GM12878 (cell line): ENCODE data around the gene CAMK2N2.

ENCODE experiments used
- E2F8 ChIP-seq: fragments of 450-650 bp; IDR thresholded peaks from 2 replicates; pipeline ENCODE4 v1.6.1; 2018; ENCODE audit warnings: mild to moderate bottlenecking, low read depth, moderate library complexity; ENCODE audit not compliant: partially characterized antibody
- HDAC2 ChIP-seq: fragments of 200-600 bp; sonication (generic); IDR thresholded peaks from 2 replicates; pipeline ENCODE4 v1.6.1; 2017
- PAX8 ChIP-seq: fragments of 450-650 bp; IDR thresholded peaks from 2 replicates; pipeline ENCODE4 v1.6.1; 2017; ENCODE audit warnings: mild to moderate bottlenecking, moderate library complexity
- POLR2A ChIP-seq: IDR thresholded peaks from 2 replicates; pipeline ENCODE4 v1.6.1; 2011; ENCODE audit warnings: low read depth, mild to moderate bottlenecking, low read length
- SRF ChIP-seq, 2 experiments: IDR thresholded peaks; 2 replicates each; pipeline ENCODE4 v1.6.1; 2011; ENCODE audit warnings: low read depth in 2 of 2, low read length in 2 of 2, mild to moderate bottlenecking in 1 of 2, moderate library complexity in 1 of 2
- TF ChIP-seq, protein P1 (sequence below), 3 experiments: IDR thresholded peaks in 2 of 3; conservative IDR thresholded peaks in 1 of 3; 2 replicates each; pipeline ENCODE4 v1.5.1; 2011; ENCODE audit warnings: low read depth in 3 of 3, low read length in 3 of 3, mild to moderate bottlenecking in 3 of 3, control low read depth in 2 of 3, moderate library complexity in 2 of 3, inconsistent platforms in 1 of 3, mixed read lengths in 1 of 3; ENCODE audit not compliant: control insufficient read depth in 2 of 3, insufficient read depth in 1 of 3; ENCODE audit errors: extremely low read depth in 1 of 3

DNA sequence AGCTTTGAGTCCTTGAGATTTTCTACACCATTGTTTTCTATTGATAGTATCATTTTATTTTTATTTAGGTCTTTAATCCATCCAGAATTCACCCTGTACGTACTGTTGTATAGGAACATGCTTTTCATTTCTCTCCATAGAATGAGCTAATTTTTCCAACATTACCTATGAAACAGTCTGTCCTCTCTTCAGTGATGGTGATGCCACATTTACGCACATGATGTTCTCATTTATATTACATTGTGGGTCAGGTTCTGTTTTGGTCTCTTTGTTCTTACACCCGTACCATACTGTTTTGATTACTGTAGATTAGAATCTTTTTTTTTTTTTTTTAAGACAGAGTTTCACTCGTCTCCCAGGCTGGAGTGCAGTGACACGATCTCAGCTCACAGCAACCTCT lies 49.6 kb downstream of the CAMK2N2 start:
- TF ChIP-seq, protein P1, sequence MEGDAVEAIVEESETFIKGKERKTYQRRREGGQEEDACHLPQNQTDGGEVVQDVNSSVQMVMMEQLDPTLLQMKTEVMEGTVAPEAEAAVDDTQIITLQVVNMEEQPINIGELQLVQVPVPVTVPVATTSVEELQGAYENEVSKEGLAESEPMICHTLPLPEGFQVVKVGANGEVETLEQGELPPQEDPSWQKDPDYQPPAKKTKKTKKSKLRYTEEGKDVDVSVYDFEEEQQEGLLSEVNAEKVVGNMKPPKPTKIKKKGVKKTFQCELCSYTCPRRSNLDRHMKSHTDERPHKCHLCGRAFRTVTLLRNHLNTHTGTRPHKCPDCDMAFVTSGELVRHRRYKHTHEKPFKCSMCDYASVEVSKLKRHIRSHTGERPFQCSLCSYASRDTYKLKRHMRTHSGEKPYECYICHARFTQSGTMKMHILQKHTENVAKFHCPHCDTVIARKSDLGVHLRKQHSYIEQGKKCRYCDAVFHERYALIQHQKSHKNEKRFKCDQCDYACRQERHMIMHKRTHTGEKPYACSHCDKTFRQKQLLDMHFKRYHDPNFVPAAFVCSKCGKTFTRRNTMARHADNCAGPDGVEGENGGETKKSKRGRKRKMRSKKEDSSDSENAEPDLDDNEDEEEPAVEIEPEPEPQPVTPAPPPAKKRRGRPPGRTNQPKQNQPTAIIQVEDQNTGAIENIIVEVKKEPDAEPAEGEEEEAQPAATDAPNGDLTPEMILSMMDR (IDR thresholded peaks at IDR 0.05 in 2 of 3, conservative IDR thresholded peaks at IDR 0.05 in 1 of 3; ENCODE audit: control insufficient read depth in 2 of 3, extremely low read depth in 1 of 3, insufficient read depth in 1 of 3, low read depth in 3 of 3, low read length in 3 of 3) = no peak
- TF ChIP-seq HDAC2 (no peak), E2F8 (no peak), SRF (IDR thresholded peaks at IDR 0.05; ENCODE audit: low read depth in 2 of 2, low read length in 2 of 2) (no peak), POLR2A (no peak), PAX8 (no peak)
